Stimulated activated naive B cell treated with anti-CD40 and anti-IgM and Interleukin-4, amounts not matched to agents 10 μg/mL and 1 μg/mL and 100 μg/mL, for 72 hours (primary cell): ENCODE results near the gene CCDC77.
A peak's percentile ranks its signal among the peaks of the same experiment; 100 is the strongest.
"Not testable (repeated sequence)": the region's sequence is repeated elsewhere in the genome, so short reads cannot be mapped to it uniquely, and the experiment has no call there.

Source experiments
- ATAC-seq, 2 donors: fragments of 150-1000 bp; cut with Tn5 transposase; replicated peaks; 2 replicates each; pipeline ENCODE4 v1.10.0; 2021; ENCODE audit warnings: moderate library complexity in 1 of 2
- DNase-seq: peaks from one replicate; pipeline ENCODE4 v3.0.0; 2021
- H3K27ac Mint-ChIP-seq: one replicate; pipeline ENCODE4 v1.8.0; 2022; ENCODE audit warnings: mild to moderate bottlenecking, mixed read lengths
- H3K27me3 Mint-ChIP-seq, 2 donors: one replicate each; pipeline ENCODE4 v1.8.0; 2022; ENCODE audit warnings: mixed read lengths in 2 of 2
- H3K36me3 Mint-ChIP-seq, 2 donors: one replicate each; pipeline ENCODE4 v1.8.0; 2022; ENCODE audit warnings: mixed read lengths in 2 of 2, mild to moderate bottlenecking in 1 of 2
- H3K4me1 Mint-ChIP-seq, 2 donors: one replicate each; pipeline ENCODE4 v1.8.0; 2022; ENCODE audit warnings: mixed read lengths in 2 of 2, mild to moderate bottlenecking in 1 of 2
- H3K4me3 Mint-ChIP-seq, 2 donors: one replicate each; pipeline ENCODE4 v1.8.0; 2022; ENCODE audit warnings: mild to moderate bottlenecking in 2 of 2, mixed read lengths in 2 of 2, moderate library complexity in 1 of 2
- H3K9me3 Mint-ChIP-seq, 2 donors: one replicate each; pipeline ENCODE4 v1.8.0; 2022; ENCODE audit warnings: mixed read lengths in 2 of 2, mild to moderate bottlenecking in 1 of 2

CCDC77 gene

DNA sequence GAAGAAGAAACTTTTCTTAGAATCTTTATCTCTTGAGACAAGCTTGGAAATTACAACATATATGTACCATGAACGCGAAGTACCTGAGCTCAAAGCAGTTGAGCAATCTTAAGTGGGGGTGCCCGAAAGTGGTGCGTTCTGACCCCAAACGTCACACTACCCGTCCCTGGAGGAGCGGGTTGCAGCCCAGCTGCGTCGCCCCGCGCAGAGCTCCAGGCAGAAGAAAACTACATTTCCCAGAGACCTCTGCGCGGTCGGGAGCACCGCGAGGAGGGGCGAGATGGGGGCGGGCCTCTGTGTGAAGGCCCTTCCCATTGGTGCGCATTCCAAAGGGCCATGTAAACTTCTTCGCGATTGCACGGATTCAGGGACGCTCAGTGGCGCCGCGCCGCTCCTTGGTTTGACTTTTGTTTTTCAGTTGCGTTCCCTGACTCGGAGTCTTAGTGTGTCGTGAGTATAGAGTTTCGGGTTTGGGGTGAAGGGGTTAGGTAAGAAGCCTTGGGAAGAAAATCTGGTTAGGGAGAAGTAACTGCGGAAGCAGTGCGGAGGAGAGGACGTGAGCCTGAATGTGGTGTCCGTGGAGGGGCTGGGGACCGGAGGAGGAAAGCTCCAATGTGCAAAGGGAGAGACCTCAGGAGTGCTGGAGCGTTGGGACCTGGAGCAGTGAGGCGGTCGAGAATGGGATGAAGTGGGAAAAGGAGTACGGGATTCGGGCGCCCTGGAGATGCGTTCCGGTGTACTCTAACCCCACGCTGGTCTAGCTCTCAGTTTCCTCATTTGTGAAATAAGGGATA is at the start of gene CCDC77:
Gene CCDC77 (plus strand): TSS at position 410 of the 794 bp plus-strand sequence. CDS start 7,740 bp downstream, outside the sequence.
- no peaks in the 10 kb centered on the region for H3K4me1 Mint-ChIP-seq
- DNase-seq (peak; percentile 92), ATAC-seq (peak; percentile 100)
- H3K27ac Mint-ChIP-seq, result no peak within 1 kb of the TSS
- H3K4me3 Mint-ChIP-seq, result no peak within 1 kb of the TSS
- H3K36me3 Mint-ChIP-seq, result peaks cover 5 to 9% of the 10 kb centered on the region in 2 donors
- H3K27me3 Mint-ChIP-seq, result no peaks in the 10 kb centered on the region
- no peaks in the 10 kb centered on the region for H3K9me3 Mint-ChIP-seq

DNA sequence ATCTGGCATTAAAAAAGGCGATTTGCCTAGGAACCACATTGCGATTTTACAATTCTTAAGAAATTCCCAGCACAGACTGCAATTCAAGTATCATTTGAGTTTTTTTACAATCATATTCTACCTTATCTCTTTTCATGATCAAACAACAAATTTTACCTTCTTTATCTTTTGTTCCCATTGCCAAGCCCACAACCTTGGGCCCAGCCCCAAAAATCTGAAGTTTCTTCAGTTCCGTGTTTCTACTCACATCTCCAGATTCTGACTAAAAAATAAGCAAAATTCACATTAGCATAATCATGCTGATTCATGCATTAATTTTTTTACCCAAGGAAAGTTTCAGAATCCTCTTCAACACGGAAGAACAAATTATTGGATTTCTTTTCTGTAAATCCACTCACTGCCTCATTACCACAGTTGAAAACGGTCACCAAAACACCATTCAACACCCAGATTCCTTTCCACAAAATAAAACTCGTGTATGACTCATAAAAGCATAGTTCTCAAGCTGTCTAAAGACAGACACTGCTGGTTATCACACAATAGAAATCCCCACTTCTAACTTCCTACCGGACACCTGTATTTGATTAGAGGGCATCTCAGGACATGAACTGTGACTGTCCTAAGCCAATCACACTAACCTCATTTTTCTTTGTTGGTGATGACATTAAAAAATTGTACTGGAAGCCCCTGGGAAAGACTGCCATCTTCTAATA is 45.0 kb upstream of the CCDC77 start:
- H3K9me3 Mint-ChIP-seq, result peaks cover 0 to 3% of the 10 kb centered on the region in 2 donors
- peaks cover 0 to 1% of the 10 kb centered on the region in 2 donors for H3K4me1 Mint-ChIP-seq
- ATAC-seq, result no peak
- no peaks in the 10 kb centered on the region for H3K27me3 Mint-ChIP-seq
- no peak overlapping the region for H3K27ac Mint-ChIP-seq
- DNase-seq, result no peak
- peaks cover 49 to 68% of the 10 kb centered on the region in 2 donors for H3K36me3 Mint-ChIP-seq
- H3K4me3 Mint-ChIP-seq, result no peak overlapping the region

DNA sequence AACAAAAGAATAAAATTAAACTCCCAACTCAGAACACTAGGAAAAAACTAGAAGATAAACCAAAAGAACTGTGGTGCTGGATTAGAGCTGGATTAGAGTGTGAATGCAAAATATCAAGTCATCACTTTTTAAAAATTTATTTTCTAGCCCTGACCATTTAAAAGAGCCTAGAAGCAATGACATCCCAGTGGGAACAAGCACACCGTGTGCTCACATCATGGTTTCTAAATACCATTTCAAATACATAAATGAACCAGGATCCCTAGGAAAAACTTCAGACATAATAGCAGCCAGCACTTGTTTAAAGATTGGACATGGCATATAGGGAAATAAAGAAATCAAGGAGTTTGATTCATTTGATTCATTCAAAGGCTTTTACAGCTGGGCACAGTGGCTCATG is 42.4 kb upstream of the CCDC77 start:
- H3K27ac Mint-ChIP-seq, result no peak overlapping the region
- no peak for ATAC-seq
- peaks cover 50 to 74% of the 10 kb centered on the region in 2 donors for H3K36me3 Mint-ChIP-seq
- H3K9me3 Mint-ChIP-seq, result peaks cover 0 to 3% of the 10 kb centered on the region in 2 donors
- H3K4me3 Mint-ChIP-seq, result no peak overlapping the region
- no peaks in the 10 kb centered on the region for H3K27me3 Mint-ChIP-seq
- peaks cover 0 to 1% of the 10 kb centered on the region in 2 donors for H3K4me1 Mint-ChIP-seq
- no peak for DNase-seq

DNA sequence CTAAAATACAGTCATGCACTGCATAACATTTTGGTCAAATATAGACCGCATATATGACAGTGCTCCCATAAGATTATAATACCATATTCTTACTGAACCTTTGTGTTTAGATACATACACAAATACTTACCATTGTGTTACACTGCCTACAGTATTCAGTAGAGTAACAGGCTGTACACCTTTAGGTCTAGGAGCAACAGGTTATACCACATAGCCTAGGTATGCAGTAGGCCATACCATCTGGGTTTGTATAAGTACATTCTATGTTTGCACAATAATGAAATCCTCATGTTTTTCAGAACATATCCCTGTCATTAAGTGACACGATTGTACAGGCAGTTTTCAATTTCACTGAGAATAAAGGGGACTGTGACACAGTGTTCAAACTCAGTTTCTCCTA is 34.6 kb upstream of the CCDC77 start:
- peaks cover 2 to 5% of the 10 kb centered on the region in 2 donors for H3K4me1 Mint-ChIP-seq
- H3K36me3 Mint-ChIP-seq, result peaks cover 57 to 83% of the 10 kb centered on the region in 2 donors
- peaks cover 0 to 4% of the 10 kb centered on the region in 2 donors for H3K9me3 Mint-ChIP-seq
- no peak overlapping the region for H3K27ac Mint-ChIP-seq
- H3K27me3 Mint-ChIP-seq, result no peaks in the 10 kb centered on the region
- ATAC-seq, result no peak
- H3K4me3 Mint-ChIP-seq, result no peak overlapping the region
- DNase-seq, result no peak

GRCh38 chr12:367972-368371 is 33.5 kb upstream of the CCDC77 start:
- Mint-ChIP-seq H3K27ac (no peak overlapping the region), H3K4me1 (peaks cover 2 to 5% of the 10 kb centered on the region in 2 donors), H3K36me3 (peaks cover 60 to 85% of the 10 kb centered on the region in 2 donors), H3K4me3 (no peak overlapping the region), H3K27me3 (no peaks in the 10 kb centered on the region), H3K9me3 (peaks cover 0 to 4% of the 10 kb centered on the region in 2 donors)
- DNase-seq (no peak), ATAC-seq (no peak)

- not testable (repeated sequence) for H3K27ac Mint-ChIP-seq, H3K4me1 Mint-ChIP-seq, ATAC-seq, H3K4me3 Mint-ChIP-seq, H3K27me3 Mint-ChIP-seq, DNase-seq, H3K9me3 Mint-ChIP-seq
- H3K36me3 Mint-ChIP-seq, result peaks cover 62 to 86% of the 10 kb centered on the region in 2 donors
Observed at GRCh38 chr12:370739-371485, 30.5 kb upstream of the CCDC77 start.

DNA sequence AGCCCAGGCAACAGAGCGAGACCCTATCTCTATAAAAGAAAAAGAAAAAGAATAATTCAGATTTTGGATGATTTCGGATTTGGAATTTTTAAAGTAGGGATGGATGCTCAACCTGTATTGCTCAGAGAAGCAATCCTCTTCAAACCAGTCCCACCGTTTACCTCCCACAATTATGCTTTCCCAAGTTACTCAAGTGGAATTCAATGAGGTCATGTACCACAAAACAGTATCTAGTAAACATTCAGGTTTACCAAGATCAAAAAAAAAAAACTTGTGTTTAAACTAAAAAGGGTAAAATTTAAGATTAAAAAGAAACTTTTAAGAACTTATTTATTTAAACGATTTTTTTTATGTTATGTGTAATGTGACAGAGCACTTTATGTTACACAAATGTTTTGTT is 14.8 kb upstream of the CCDC77 start:
- H3K4me1 Mint-ChIP-seq, result peaks cover 9 to 20% of the 10 kb centered on the region in 2 donors
- H3K36me3 Mint-ChIP-seq, result peaks cover 11 to 25% of the 10 kb centered on the region in 2 donors
- no peak for DNase-seq
- no peaks in the 10 kb centered on the region for H3K27me3 Mint-ChIP-seq
- no peak for ATAC-seq
- no peak overlapping the region for H3K27ac Mint-ChIP-seq
- H3K4me3 Mint-ChIP-seq, result no peak overlapping the region
- H3K9me3 Mint-ChIP-seq, result no peaks in the 10 kb centered on the region

DNA sequence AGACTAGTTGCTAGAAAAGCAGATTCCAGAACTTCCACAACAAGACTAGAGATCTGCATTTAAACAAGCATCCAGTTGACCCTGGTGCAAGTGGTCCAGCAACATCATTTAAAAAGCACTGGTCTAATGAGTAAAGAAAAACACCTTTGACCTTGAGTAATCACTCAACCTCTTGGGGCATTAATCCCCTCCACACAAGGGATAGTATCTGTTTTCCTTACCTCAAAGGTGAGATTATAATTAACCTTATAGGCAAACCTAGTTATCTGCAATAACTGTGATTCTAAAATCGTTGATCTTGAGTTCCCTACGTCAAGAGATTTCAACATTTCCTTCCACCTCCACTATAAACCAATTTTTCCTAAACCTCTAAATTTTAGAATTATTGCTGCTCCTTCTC is 13.4 kb upstream of the CCDC77 start:
- DNase-seq (no peak), ATAC-seq (no peak)
- peak overlapping the region; percentile 99 for H3K27ac Mint-ChIP-seq
- no peaks in the 10 kb centered on the region for H3K9me3 Mint-ChIP-seq
- peaks cover 9 to 20% of the 10 kb centered on the region in 2 donors for H3K4me1 Mint-ChIP-seq
- H3K27me3 Mint-ChIP-seq, result no peaks in the 10 kb centered on the region
- H3K4me3 Mint-ChIP-seq, result peak overlapping the region; percentile 98
- peaks cover 11 to 25% of the 10 kb centered on the region in 2 donors for H3K36me3 Mint-ChIP-seq

GRCh38 chr12:388541-389141 is 12.8 kb upstream of the CCDC77 start:
- no peak for DNase-seq
- H3K4me3 Mint-ChIP-seq, result peak overlapping the region; percentile 98
- H3K27ac Mint-ChIP-seq, result peak overlapping the region; percentile 99
- H3K4me1 Mint-ChIP-seq, result peaks cover 9 to 20% of the 10 kb centered on the region in 2 donors
- ATAC-seq, result peak; percentile 58 to 61
- no peaks in the 10 kb centered on the region for H3K9me3 Mint-ChIP-seq
- no peaks in the 10 kb centered on the region for H3K27me3 Mint-ChIP-seq
- H3K36me3 Mint-ChIP-seq, result peaks cover 11 to 22% of the 10 kb centered on the region in 2 donors

- ATAC-seq (peak; percentile 96), DNase-seq (peak; percentile 86)
- no peaks in the 10 kb centered on the region for H3K27me3 Mint-ChIP-seq
- no peaks in the 10 kb centered on the region for H3K9me3 Mint-ChIP-seq
- H3K36me3 Mint-ChIP-seq, result peaks cover 6 to 17% of the 10 kb centered on the region in 2 donors
- peak within 1 kb of the TSS; percentile 99 for H3K27ac Mint-ChIP-seq
- H3K4me1 Mint-ChIP-seq, result peaks cover 9 to 20% of the 10 kb centered on the region in 2 donors
- peak within 1 kb of the TSS; percentile 98 for H3K4me3 Mint-ChIP-seq
Observed at GRCh38 chr12:389142-390096, 12.0 kb upstream of the CCDC77 start, which contains the start of gene KDM5A. KDM5A (minus strand) TSS chr12:389320; CDS start chr12:389091, 229 bp downstream.

- H3K9me3 Mint-ChIP-seq, result no peaks in the 10 kb centered on the region
- H3K27ac Mint-ChIP-seq, result no peak overlapping the region
- no peak for ATAC-seq
- no peaks in the 10 kb centered on the region for H3K27me3 Mint-ChIP-seq
- no peaks in the 10 kb centered on the region for H3K4me1 Mint-ChIP-seq
- H3K4me3 Mint-ChIP-seq, result no peak overlapping the region
- no peak for DNase-seq
- peaks cover 2 to 4% of the 10 kb centered on the region in 2 donors for H3K36me3 Mint-ChIP-seq
Observed at GRCh38 chr12:400828-401227, 616 bp upstream of the CCDC77 start.

DNA sequence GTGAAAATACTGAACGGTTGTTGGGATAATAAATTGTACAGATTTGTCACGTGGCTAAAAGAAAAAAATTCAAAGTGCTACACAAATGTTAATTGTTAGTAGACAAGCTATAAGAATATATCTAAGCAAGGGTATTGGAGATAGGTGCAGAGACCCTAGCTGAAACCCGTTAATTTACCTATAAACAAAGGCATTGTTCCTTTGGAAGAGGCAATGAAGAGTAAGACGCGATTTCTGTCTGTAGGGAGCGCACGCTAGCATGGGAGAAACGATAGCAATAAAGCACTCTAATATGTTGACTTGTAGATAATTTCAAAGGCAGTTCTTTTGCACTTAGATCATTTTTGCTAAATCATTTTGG is 565 bp downstream of the CCDC77 start:
- Mint-ChIP-seq H3K4me1 (no peaks in the 10 kb centered on the region), H3K4me3 (no peak overlapping the region), H3K27me3 (no peaks in the 10 kb centered on the region), H3K9me3 (no peaks in the 10 kb centered on the region), H3K36me3 (peaks cover 6 to 11% of the 10 kb centered on the region in 2 donors), H3K27ac (no peak overlapping the region)
- no peak for DNase-seq
- ATAC-seq, result no peak

DNA sequence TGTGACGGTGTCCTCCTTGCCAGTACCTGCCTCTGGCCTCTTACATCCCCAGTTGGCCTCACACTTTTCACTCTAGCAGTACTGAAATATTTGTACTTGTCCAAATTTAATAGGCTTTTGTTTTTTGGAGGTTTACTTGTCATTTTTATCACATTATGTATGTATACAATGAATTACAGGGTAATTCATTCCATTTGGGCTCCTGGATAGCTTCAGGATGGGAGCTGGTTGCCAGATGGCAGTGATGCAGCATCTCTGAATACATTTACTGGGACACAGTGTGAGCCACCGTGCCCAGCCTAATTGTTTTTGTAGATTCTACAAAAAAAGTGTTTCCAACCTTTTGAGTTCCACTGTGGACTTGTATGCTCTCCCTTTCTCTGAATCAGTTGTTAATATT is 13.4 kb downstream of the CCDC77 start:
- H3K27ac Mint-ChIP-seq, result peak overlapping the region; percentile 7
- no peak overlapping the region for H3K4me3 Mint-ChIP-seq
- DNase-seq, result no peak
- ATAC-seq, result no peak
- peaks cover 38 to 51% of the 10 kb centered on the region in 2 donors for H3K36me3 Mint-ChIP-seq
- H3K9me3 Mint-ChIP-seq, result no peaks in the 10 kb centered on the region
- peaks cover 0 to 2% of the 10 kb centered on the region in 2 donors for H3K4me1 Mint-ChIP-seq
- H3K27me3 Mint-ChIP-seq, result no peaks in the 10 kb centered on the region
